HEK293 (cell line): ENCODE results near the gene FRRS1L.

Experiments
- CTCF ChIA-PET: fragments of 350-600 bp; formaldehyde crosslinking; extraction: SDS; loops from one replicate; lab custom pipeline; 2021; ENCODE audit warnings: antibody characterized with exemption; lab: Yijun Ruan, JAX
- POLR2A ChIA-PET: fragments of 300-600 bp; formaldehyde crosslinking; extraction: SDS; loops from one replicate; lab custom pipeline; 2020; ENCODE audit warnings: antibody characterized with exemption, inconsistent platforms; lab: Yijun Ruan, JAX
- H3K27ac ChIP-seq: fragments of 200-500 bp; sonication (Bioruptor generic); 2 replicates; pipeline ENCODE4 v1.5.1; 2014; ENCODE audit warnings: low read depth, low read length, control low read depth, inconsistent platforms; ENCODE audit errors: extremely low read depth
- H3K36me3 ChIP-seq, 2 experiments: fragments of 200-500 bp in 1 of 2; sonication (Bioruptor generic) in 1 of 2; 1 replicate in 1 of 2; 2 replicates in 1 of 2; pipeline ENCODE4 v1.5.1; 2014 to 2017; ENCODE audit warnings: inconsistent platforms in 2 of 2, low read length in 2 of 2; ENCODE audit not compliant: control insufficient read depth in 2 of 2, insufficient read depth in 1 of 2
- H3K4me1 ChIP-seq: fragments of 200-500 bp; sonication (Bioruptor generic); 2 replicates; pipeline ENCODE4 v1.5.1; 2014; ENCODE audit warnings: mild to moderate bottlenecking, low read length, inconsistent platforms; ENCODE audit not compliant: control insufficient read depth, insufficient read depth
- H3K4me3 ChIP-seq: 2 replicates; pipeline ENCODE4 v1.5.1; 2011; ENCODE audit warnings: low read depth, mild to moderate bottlenecking, control low read depth, low read length, moderate library complexity
- H3K9me3 ChIP-seq: fragments of 200-500 bp; sonication (Bioruptor generic); 2 replicates; pipeline ENCODE4 v1.5.1; 2014; ENCODE audit warnings: low read depth, low read length, inconsistent platforms; ENCODE audit not compliant: control insufficient read depth, insufficient read depth
- GLIS1 ChIP-seq: fragments of 450-650 bp; formaldehyde crosslinking; IDR thresholded peaks from 2 replicates; pipeline ENCODE4 v1.5.1; 2016; ENCODE audit warnings: missing biosample characterization, missing genetic modification characterization
- MEIS1 ChIP-seq: sonication (generic); formaldehyde crosslinking; IDR thresholded peaks from 2 replicates; pipeline ENCODE4 v1.8.1; 2022; ENCODE audit warnings: missing genetic modification reagents, mild to moderate bottlenecking, borderline replicate concordance
- PRDM1 ChIP-seq: fragments of 450-650 bp; formaldehyde crosslinking; IDR thresholded peaks from 2 replicates; pipeline ENCODE4; 2016; ENCODE audit warnings: missing biosample characterization, missing genetic modification characterization
- PRDM6 ChIP-seq: fragments of 450-650 bp; formaldehyde crosslinking; IDR thresholded peaks from 2 replicates; pipeline ENCODE4 v1.5.1; 2017; ENCODE audit warnings: missing biosample characterization, missing genetic modification characterization
- SP2 ChIP-seq: fragments of 450-650 bp; formaldehyde crosslinking; IDR thresholded peaks from 2 replicates; pipeline ENCODE4 v1.5.1; 2016; ENCODE audit warnings: missing biosample characterization, missing genetic modification characterization
- ZBTB20 ChIP-seq: fragments of 450-650 bp; formaldehyde crosslinking; IDR thresholded peaks from 2 replicates; pipeline ENCODE4 v1.5.1; 2016; ENCODE audit warnings: missing biosample characterization, missing genetic modification characterization
- ZBTB8A ChIP-seq: fragments of 450-650 bp; formaldehyde crosslinking; IDR thresholded peaks from 2 replicates; pipeline ENCODE4 v1.5.1; 2016; ENCODE audit warnings: missing biosample characterization, missing genetic modification characterization
- ZIC2 ChIP-seq: fragments of 450-650 bp; formaldehyde crosslinking; IDR thresholded peaks from 2 replicates; pipeline ENCODE4 v1.5.1; 2016; ENCODE audit warnings: missing biosample characterization, missing genetic modification characterization
- ZNF510 ChIP-seq: fragments of 450-650 bp; formaldehyde crosslinking; IDR thresholded peaks from 2 replicates; pipeline ENCODE4 v1.5.1; 2018; ENCODE audit warnings: mild to moderate bottlenecking, missing genetic modification characterization, missing biosample characterization; ENCODE audit not compliant: insufficient replicate concordance
- ZNF600 ChIP-seq: fragments of 450-650 bp; formaldehyde crosslinking; IDR thresholded peaks from 2 replicates; pipeline ENCODE4 v1.5.1; 2016; ENCODE audit warnings: missing biosample characterization, missing genetic modification characterization
- ZSCAN18 ChIP-seq: fragments of 450-650 bp; formaldehyde crosslinking; IDR thresholded peaks from 2 replicates; pipeline ENCODE4 v1.5.1; 2016; ENCODE audit warnings: missing biosample characterization, missing genetic modification characterization
- TF ChIP-seq, protein P1 (sequence below): fragments of 450-650 bp; formaldehyde crosslinking; IDR thresholded peaks from 2 replicates; pipeline ENCODE4 v1.5.1; 2016; ENCODE audit warnings: missing biosample characterization, missing genetic modification characterization

Gene FRRS1L

DNA sequence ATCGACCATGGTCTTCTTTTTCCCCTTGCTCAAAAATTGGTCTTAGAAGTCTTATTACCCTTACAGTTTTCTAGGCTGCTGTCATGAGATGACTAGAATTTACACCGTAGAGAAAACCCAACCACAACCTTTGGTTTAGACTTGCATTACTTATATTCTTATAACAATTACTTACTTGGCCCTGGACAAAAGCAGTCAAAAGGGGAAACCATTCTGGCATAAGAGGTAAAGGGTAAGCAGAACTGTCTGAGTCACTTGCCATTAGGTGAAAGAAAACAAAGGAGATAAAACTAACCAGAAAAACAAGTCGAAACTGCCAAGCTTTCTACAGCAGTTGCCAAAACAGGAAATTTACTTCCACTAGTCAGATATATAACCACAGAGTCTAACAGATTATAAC lies 65.2 kb downstream of the FRRS1L start:
- Histone ChIP-seq H3K36me3 (peaks cover 0 to 39% of the 10 kb centered on the region in 2 experiments; a peak in 2 of 3 replicates), H3K4me3 (no peak overlapping the region), H3K4me1 (peaks cover 14% of the 10 kb centered on the region), H3K27ac (no peak overlapping the region), H3K9me3 (no peaks in the 10 kb centered on the region)
- ChIA-PET POLR2A (no interaction called here), CTCF (no interaction called here)
- TF ChIP-seq ZNF600 (tag by site-specific recombination) = peak; percentile 85
- TF ChIP-seq, protein P1, sequence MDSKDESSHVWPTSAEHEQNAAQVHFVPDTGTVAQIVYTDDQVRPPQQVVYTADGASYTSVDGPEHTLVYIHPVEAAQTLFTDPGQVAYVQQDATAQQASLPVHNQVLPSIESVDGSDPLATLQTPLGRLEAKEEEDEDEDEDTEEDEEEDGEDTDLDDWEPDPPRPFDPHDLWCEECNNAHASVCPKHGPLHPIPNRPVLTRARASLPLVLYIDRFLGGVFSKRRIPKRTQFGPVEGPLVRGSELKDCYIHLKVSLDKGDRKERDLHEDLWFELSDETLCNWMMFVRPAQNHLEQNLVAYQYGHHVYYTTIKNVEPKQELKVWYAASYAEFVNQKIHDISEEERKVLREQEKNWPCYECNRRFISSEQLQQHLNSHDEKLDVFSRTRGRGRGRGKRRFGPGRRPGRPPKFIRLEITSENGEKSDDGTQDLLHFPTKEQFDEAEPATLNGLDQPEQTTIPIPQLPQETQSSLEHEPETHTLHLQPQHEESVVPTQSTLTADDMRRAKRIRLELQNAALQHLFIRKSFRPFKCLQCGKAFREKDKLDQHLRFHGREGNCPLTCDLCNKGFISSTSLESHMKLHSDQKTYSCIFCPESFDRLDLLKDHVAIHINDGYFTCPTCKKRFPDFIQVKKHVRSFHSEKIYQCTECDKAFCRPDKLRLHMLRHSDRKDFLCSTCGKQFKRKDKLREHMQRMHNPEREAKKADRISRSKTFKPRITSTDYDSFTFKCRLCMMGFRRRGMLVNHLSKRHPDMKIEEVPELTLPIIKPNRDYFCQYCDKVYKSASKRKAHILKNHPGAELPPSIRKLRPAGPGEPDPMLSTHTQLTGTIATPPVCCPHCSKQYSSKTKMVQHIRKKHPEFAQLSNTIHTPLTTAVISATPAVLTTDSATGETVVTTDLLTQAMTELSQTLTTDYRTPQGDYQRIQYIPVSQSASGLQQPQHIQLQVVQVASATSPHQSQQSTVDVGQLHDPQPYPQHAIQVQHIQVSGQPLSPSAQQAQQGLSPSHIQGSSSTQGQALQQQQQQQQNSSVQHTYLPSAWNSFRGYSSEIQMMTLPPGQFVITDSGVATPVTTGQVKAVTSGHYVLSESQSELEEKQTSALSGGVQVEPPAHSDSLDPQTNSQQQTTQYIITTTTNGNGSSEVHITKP = peak; percentile 73
- peak; percentile 63; the same call in 1 of the 2 replicates for TF ChIP-seq PRDM6 (tag by site-specific recombination)
- no peak for TF ChIP-seq ZSCAN18 (tag by site-specific recombination)
- TF ChIP-seq PRDM1 = peak; percentile 58

DNA sequence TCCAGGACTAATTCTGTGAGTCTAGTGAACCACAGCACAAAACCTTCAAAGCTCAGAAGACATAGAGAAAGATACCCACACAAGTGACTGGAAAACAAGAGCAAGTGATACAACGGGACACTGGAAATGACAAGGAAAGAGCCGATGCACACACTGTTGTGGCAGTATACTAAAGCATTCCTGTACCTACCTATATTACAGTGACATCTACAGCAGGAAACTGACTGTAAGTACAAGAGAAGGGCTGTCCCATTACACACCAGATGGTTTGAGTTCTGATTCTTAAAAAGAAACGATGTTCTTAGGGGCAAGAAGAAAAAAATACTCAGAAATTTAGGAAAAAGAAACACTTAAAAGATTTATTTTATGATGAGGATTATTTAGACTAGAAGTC lies 65.8 kb downstream of the FRRS1L start:
- H3K4me3 ChIP-seq = no peak overlapping the region
- no peak for TF ChIP-seq MEIS1 (CRISPR knock-in tag)
- TF ChIP-seq ZBTB8A (tag by site-specific recombination) = no peak
- TF ChIP-seq ZIC2 (tag by site-specific recombination) = no peak
- no peak for TF ChIP-seq ZNF600 (tag by site-specific recombination)
- TF ChIP-seq ZNF510 (tag by site-specific recombination) = no peak
- ChIA-PET POLR2A (no interaction called here), CTCF (no interaction called here)
- no peak overlapping the region for H3K27ac ChIP-seq
- H3K36me3 ChIP-seq = peaks cover 0 to 40% of the 10 kb centered on the region in 2 experiments; a peak in 2 of 3 replicates
- peaks cover 14% of the 10 kb centered on the region for H3K4me1 ChIP-seq
- H3K9me3 ChIP-seq = no peaks in the 10 kb centered on the region

DNA sequence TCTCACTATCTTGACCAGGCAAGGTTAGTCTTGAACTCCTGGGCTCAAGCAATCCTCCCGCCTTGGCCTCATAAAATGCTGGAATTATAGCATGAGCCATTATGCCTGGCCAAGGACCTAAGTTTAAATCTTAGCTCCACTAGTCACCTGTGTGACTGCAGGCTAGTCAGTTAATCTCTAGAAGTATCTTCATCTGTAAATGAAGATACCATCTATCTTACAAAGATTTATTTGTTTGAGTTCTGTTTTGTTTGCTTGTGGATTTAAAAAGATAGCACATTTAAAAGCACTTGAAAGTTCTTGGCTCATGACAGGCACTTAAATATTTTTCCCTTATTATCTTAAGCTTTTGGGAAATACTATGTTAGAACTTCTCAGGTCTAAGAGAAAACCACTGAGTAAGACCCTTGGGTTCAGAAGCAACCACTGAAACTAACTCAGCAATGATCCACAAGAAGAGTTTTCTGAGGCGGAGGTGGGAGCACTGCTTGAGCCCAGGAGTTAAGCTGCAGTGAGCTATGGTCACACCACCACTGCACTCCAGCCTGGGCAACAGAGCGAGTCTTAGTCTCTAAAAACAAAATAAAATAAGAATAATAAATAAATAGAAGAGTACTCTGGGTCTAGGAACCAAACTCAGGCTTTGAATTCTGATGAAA lies 66.4 kb downstream of the FRRS1L start:
- H3K4me3 ChIP-seq = no peak overlapping the region
- no peaks in the 10 kb centered on the region for H3K9me3 ChIP-seq
- no peak for TF ChIP-seq GLIS1 (tag by site-specific recombination)
- TF ChIP-seq ZBTB20 (tag by site-specific recombination) = no peak
- TF ChIP-seq SP2 (tag by site-specific recombination) = no peak
- CTCF ChIA-PET = interaction anchor here (0.6 to 0.9 kb wide), 3 partner anchors 9 to 39 kb away, joined by 3 to 5 read pairs (median 4); no protein-coding TSS in a partner anchor
- POLR2A ChIA-PET = no interaction called here
- peaks cover 0 to 43% of the 10 kb centered on the region in 2 experiments; a peak in 2 of 3 replicates for H3K36me3 ChIP-seq
- H3K27ac ChIP-seq = no peak overlapping the region
- H3K4me1 ChIP-seq = peaks cover 14% of the 10 kb centered on the region
